Astrocyte (in vitro differentiated cells and primary cell): ENCODE results near the gene SLC25A25. TPM values are rescaled to one million over a fixed set of nuclear protein-coding genes. Genes with fewer than 3 reads are reported as not detected.

ENCODE experiments used
- DNase-seq: peaks from one replicate; pipeline ENCODE4 v3.0.0-alpha.2; 2010; ENCODE audit warnings: low read depth
- FAIRE-seq: peaks from 2 replicates; lab custom pipeline; 2011; peaks lifted over from hg19 to GRCh38; lab: Jason Lieb, UNC
- H2AFZ ChIP-seq: 2 replicates; pipeline ENCODE4 v1.6.0; 2012; ENCODE audit warnings: low read depth, low read length, inconsistent platforms
- H3K27ac ChIP-seq: 2 replicates; pipeline ENCODE4 v1.5.1; 2011; ENCODE audit warnings: low read depth, low read length, inconsistent platforms
- H3K27me3 ChIP-seq: 2 replicates; pipeline ENCODE4 v1.6.0; 2011; ENCODE audit warnings: low read length, inconsistent platforms; ENCODE audit not compliant: insufficient read depth
- H3K36me3 ChIP-seq: 2 replicates; pipeline ENCODE4 v1.5.1; 2011; ENCODE audit warnings: low read length, inconsistent platforms; ENCODE audit not compliant: insufficient read depth
- H3K4me1 ChIP-seq: 2 replicates; pipeline ENCODE4 v1.5.1; 2011; ENCODE audit warnings: low read length, inconsistent platforms; ENCODE audit not compliant: insufficient read depth
- H3K4me2 ChIP-seq: 2 replicates; pipeline ENCODE4 v1.6.0; 2012; ENCODE audit warnings: low read length, inconsistent platforms
- H3K4me3 ChIP-seq: 2 replicates; pipeline ENCODE4 v1.5.1; 2011; ENCODE audit warnings: low read depth, mild to moderate bottlenecking, low read length, inconsistent platforms; ENCODE audit not compliant: insufficient read depth
- H3K79me2 ChIP-seq: 2 replicates; pipeline ENCODE4 v1.6.0; 2012; ENCODE audit warnings: mild to moderate bottlenecking, low read length, inconsistent platforms; ENCODE audit not compliant: insufficient read depth
- H3K9ac ChIP-seq: 2 replicates; pipeline ENCODE4 v1.6.0; 2012; ENCODE audit warnings: mild to moderate bottlenecking, low read length, inconsistent platforms
- H3K9me3 ChIP-seq: 2 replicates; pipeline ENCODE4 v1.5.1; 2012; ENCODE audit warnings: low read depth, mild to moderate bottlenecking, low read length, inconsistent platforms; ENCODE audit not compliant: insufficient read depth
- H4K20me1 ChIP-seq: 2 replicates; pipeline ENCODE4 v1.6.0; 2012; ENCODE audit warnings: low read length, inconsistent platforms; ENCODE audit not compliant: insufficient read depth
- H3K27ac Mint-ChIP-seq: one replicate; pipeline ENCODE4 v1.8.0; 2021; ENCODE audit warnings: mild to moderate bottlenecking, mixed read lengths; ENCODE audit not compliant: unreplicated experiment
- H3K27me3 Mint-ChIP-seq: one replicate; pipeline ENCODE4 v1.8.0; 2021; ENCODE audit warnings: low read depth, mixed read lengths; ENCODE audit not compliant: unreplicated experiment
- H3K36me3 Mint-ChIP-seq: one replicate; pipeline ENCODE4 v1.8.0; 2021; ENCODE audit warnings: low read depth, mixed read lengths; ENCODE audit not compliant: unreplicated experiment
- H3K4me1 Mint-ChIP-seq: one replicate; pipeline ENCODE4 v1.8.0; 2021; ENCODE audit warnings: low read depth, mixed read lengths; ENCODE audit not compliant: unreplicated experiment
- H3K4me3 Mint-ChIP-seq: one replicate; pipeline ENCODE4 v1.8.0; 2021; ENCODE audit warnings: mild to moderate bottlenecking, moderate library complexity, mixed read lengths; ENCODE audit not compliant: unreplicated experiment
- H3K9me3 Mint-ChIP-seq: one replicate; pipeline ENCODE4 v1.8.0; 2021; ENCODE audit warnings: mild to moderate bottlenecking, mixed read lengths; ENCODE audit not compliant: unreplicated experiment
- CTCF ChIP-seq: IDR thresholded peaks from 2 replicates; pipeline ENCODE4 v1.5.1; 2011; ENCODE audit warnings: low read depth, mild to moderate bottlenecking, inconsistent platforms, low read length, moderate library complexity; ENCODE audit not compliant: insufficient read depth
- EZH2 ChIP-seq: IDR thresholded peaks from 2 replicates; pipeline ENCODE4 v1.6.1; 2012; ENCODE audit warnings: mild to moderate bottlenecking, low read length, inconsistent platforms; ENCODE audit not compliant: insufficient read depth
- total RNA-seq: library from RNA; stranded (reverse); gene quantifications from 2 replicates; pipeline ENCODE4 v1.2.1, GENCODE V29; 2021

Gene SLC25A25
- total RNA-seq, 1 donor from 2014 or later: 14.4 TPM

- Mint-ChIP-seq H3K4me1 (peaks cover 15% of the 10 kb centered on the region), H3K36me3 (peaks cover 2% of the 10 kb centered on the region), H3K4me3 (peak overlapping the region; percentile 8), H3K27ac (peak overlapping the region; percentile 83), H3K9me3 (no peaks in the 10 kb centered on the region), H3K27me3 (no peaks in the 10 kb centered on the region)
- FAIRE-seq (no peak), DNase-seq (no peak)
- peaks cover 44% of the 10 kb centered on the region for H3K4me1 ChIP-seq
- peaks cover 83% of the 10 kb centered on the region for H3K79me2 ChIP-seq
- H3K9ac ChIP-seq: peak overlapping the region; percentile 76
- H4K20me1 ChIP-seq: peaks cover 20% of the 10 kb centered on the region
- H3K9me3 ChIP-seq: no peaks in the 10 kb centered on the region
- peaks cover 2% of the 10 kb centered on the region for H3K36me3 ChIP-seq
- H2AFZ ChIP-seq: peak overlapping the region; percentile 19
- TF ChIP-seq CTCF (no peak), EZH2 (no peak)
- peak overlapping the region; percentile 79 for H3K4me2 ChIP-seq
- H3K27me3 ChIP-seq: no peaks in the 10 kb centered on the region
- H3K4me3 ChIP-seq: peak overlapping the region; percentile 56
- peak overlapping the region; percentile 57 for H3K27ac ChIP-seq
These were observed 23.5 kb downstream of the SLC25A25 start for GRCh38 chr9:128091571-128091970.

- Histone ChIP-seq H3K36me3 (no peaks in the 10 kb centered on the region), H3K27ac (peak overlapping the region; percentile 88), H3K4me2 (peak overlapping the region; percentile 79), H3K4me1 (peaks cover 48% of the 10 kb centered on the region), H3K79me2 (peaks cover 87% of the 10 kb centered on the region), H3K4me3 (peak overlapping the region; percentile 56), H3K27me3 (no peaks in the 10 kb centered on the region), H2AFZ (no peak overlapping the region), H3K9ac (peak overlapping the region; percentile 76), H3K9me3 (no peaks in the 10 kb centered on the region), H4K20me1 (peaks cover 18% of the 10 kb centered on the region)
- peak overlapping the region; percentile 83 for H3K27ac Mint-ChIP-seq
- no peak overlapping the region for H3K4me3 Mint-ChIP-seq
- TF ChIP-seq CTCF: no peak
- no peak for TF ChIP-seq EZH2
- H3K9me3 Mint-ChIP-seq: no peaks in the 10 kb centered on the region
- H3K4me1 Mint-ChIP-seq: peaks cover 19% of the 10 kb centered on the region
- FAIRE-seq: no peak
- DNase-seq: no peak
- no peaks in the 10 kb centered on the region for H3K27me3 Mint-ChIP-seq
- H3K36me3 Mint-ChIP-seq: peaks cover 2% of the 10 kb centered on the region
These were observed 24.4 kb downstream of the SLC25A25 start for GRCh38 chr9:128092199-128092977.

- peaks cover 22% of the 10 kb centered on the region for H3K4me1 Mint-ChIP-seq
These were observed 25.0 kb downstream of the SLC25A25 start for GRCh38 chr9:128093011-128093410.

More at GRCh38 chr9:128093011-128093410, 25.0 kb downstream of the SLC25A25 start:
- Mint-ChIP-seq H3K36me3 (peaks cover 2% of the 10 kb centered on the region), H3K4me3 (no peak overlapping the region), H3K9me3 (no peaks in the 10 kb centered on the region), H3K27me3 (no peaks in the 10 kb centered on the region), H3K27ac (peak overlapping the region; percentile 98)
- Histone ChIP-seq H3K36me3 (no peaks in the 10 kb centered on the region), H3K9ac (peak overlapping the region; percentile 76), H4K20me1 (peaks cover 12% of the 10 kb centered on the region), H3K4me1 (peaks cover 54% of the 10 kb centered on the region), H2AFZ (no peak overlapping the region), H3K27ac (peak overlapping the region; percentile 88), H3K79me2 (peaks cover 86% of the 10 kb centered on the region), H3K27me3 (no peaks in the 10 kb centered on the region), H3K9me3 (no peaks in the 10 kb centered on the region), H3K4me2 (peak overlapping the region; percentile 79), H3K4me3 (peak overlapping the region; percentile 56)
- no peak for TF ChIP-seq CTCF
- no peak for TF ChIP-seq EZH2
- FAIRE-seq: no peak
- no peak for DNase-seq
